Omental fat pad (tissue), 4 donors: ENCODE results near the gene FGF3. TPM values are rescaled to one million over a fixed set of nuclear protein-coding genes. Genes with fewer than 3 reads are reported as not detected.
"Not testable (repeated sequence)": the region's sequence is repeated elsewhere in the genome, so short reads cannot be mapped to it uniquely, and the experiment has no call there.

Source experiments
- ATAC-seq: fragments of 150-250 bp; one replicate; pipeline ENCODE4 v1.9.1; 2016; ENCODE audit warnings: mild to moderate bottlenecking, moderate library complexity; ENCODE audit not compliant: low FRiP score
- DNase-seq: peaks from one replicate; pipeline ENCODE4 v3.0.0-alpha.2; 2019; ENCODE audit warnings: low spot score
- total RNA-seq, 4 donors: library from RNA; depleted of rRNA; stranded (reverse); fragments of >200 nt; gene quantifications; one replicate each; pipeline ENCODE4 v1.1.0, GENCODE V29; 2016
- TF ChIP-seq, protein P1 (sequence below), 3 donors: fragments of 450-650 bp; IDR thresholded peaks; one replicate each; pipeline ENCODE4 v1.5.1; 2016 to 2017; ENCODE audit warnings: antibody characterized with exemption in 3 of 3, mild to moderate bottlenecking in 3 of 3, moderate library complexity in 2 of 3

FGF3 gene
- total RNA-seq, 4 donors from 2014 or later, result not detected

DNA sequence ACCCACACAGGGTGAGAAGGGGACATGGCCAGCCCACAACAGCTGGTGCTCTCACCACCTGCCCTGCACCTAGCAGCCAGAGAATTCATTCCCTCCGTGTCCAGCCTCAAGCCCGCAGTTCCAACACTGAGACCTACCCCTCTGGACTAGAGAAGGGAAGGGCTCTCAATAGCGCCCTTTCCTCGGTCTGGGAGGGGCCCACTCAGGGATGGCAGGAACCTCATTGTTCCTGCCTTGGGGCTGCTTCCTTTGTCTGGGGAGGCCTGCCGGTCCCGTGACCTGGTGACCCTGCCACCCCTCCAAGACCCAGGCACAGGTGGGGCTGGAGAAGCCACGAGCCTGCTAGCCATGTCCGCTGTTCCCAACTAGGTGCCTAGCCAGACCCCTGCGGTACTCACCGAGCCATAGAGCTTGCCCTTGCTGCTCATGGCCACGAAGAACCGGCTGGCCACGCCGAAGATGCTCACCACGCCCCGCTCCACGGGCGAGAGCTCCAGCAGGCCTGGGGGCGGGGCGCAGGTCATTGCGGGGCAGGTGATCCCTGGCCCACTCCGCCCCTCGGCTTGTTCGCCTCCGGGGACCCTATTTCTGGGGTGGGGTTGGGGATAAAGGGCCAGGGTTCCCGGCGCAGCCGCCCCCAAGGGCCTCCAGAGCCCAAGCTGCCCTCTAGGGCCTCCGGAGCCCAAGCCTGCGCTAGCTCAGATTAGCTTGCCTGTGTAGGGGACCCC, 45.4 kb downstream of the FGF3 start:
- DNase-seq (no peak), ATAC-seq (no peak)
- TF ChIP-seq, protein P1, sequence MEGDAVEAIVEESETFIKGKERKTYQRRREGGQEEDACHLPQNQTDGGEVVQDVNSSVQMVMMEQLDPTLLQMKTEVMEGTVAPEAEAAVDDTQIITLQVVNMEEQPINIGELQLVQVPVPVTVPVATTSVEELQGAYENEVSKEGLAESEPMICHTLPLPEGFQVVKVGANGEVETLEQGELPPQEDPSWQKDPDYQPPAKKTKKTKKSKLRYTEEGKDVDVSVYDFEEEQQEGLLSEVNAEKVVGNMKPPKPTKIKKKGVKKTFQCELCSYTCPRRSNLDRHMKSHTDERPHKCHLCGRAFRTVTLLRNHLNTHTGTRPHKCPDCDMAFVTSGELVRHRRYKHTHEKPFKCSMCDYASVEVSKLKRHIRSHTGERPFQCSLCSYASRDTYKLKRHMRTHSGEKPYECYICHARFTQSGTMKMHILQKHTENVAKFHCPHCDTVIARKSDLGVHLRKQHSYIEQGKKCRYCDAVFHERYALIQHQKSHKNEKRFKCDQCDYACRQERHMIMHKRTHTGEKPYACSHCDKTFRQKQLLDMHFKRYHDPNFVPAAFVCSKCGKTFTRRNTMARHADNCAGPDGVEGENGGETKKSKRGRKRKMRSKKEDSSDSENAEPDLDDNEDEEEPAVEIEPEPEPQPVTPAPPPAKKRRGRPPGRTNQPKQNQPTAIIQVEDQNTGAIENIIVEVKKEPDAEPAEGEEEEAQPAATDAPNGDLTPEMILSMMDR (IDR thresholded peaks at IDR 0.05), result no peak

DNA sequence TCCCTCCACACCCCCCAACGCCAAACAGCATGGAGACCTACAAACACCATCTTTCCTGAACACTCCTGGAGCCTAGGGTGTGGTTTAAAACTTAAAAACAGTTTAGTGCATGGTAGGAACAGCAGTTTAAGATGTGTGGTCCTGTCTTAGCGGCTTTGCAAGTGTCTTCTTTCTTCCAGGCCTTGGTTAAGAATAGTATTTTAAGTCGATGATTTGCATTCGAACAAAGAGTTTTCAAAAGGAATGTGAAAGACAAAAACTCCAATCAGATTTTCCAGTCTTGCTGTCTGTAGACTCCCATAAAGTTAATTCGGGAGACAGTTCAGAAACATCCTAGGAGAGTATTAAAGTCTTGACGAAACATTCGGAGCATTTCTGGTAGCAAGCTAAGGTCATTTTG, 47.8 kb downstream of the FGF3 start:
- TF ChIP-seq, protein P1 (IDR thresholded peaks at IDR 0.05), result no peak
- ATAC-seq (no peak), DNase-seq (no peak)

DNA sequence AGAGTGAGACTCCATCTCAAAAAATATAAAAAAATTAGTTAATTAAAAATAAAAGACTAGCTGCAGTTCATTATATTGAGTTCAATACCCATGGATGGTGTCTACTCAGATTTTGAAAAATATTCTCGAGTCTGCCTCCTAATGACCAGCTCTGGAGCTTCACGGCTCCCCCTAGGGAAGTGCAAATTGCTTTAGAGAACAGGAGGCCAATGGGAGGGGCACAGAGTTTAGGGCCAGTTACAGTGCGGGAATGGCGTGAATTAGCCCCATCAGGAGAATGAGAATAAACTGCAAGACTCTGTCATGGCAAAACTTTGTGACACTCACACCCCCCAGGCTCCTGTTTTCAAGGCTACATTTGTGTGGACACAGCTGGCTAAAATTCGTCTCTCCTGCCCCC, 48.7 kb downstream of the FGF3 start:
- DNase-seq (no peak), ATAC-seq (no peak)
- TF ChIP-seq, protein P1 (IDR thresholded peaks at IDR 0.05), result no peak

DNA sequence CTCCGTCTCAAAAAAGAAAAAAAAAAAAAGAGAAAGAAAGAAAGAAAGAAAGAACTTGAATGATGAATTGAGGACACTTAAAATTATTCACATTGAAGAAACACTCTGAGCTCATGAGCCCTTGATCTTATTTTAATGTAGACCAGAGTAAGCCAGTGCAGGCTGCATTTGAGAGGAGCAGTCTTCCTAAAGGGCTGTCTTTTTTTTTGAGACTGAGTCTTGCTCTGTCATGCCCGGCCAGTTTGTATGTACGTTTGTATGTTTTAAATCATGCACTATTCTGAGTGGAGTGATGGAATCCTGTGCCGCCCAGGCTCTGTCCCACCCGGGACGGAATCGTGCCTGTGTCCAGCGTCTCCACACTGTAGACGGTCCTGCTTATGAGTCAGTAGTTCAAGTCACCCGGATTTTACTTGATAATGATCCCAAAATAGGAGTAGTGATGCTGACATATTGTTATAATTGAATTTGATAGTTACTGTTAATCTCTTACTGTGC, 53.7 kb downstream of the FGF3 start:
- DNase-seq (no peak), ATAC-seq (no peak)
- TF ChIP-seq, protein P1 (IDR thresholded peaks at IDR 0.05), result no peak

DNA sequence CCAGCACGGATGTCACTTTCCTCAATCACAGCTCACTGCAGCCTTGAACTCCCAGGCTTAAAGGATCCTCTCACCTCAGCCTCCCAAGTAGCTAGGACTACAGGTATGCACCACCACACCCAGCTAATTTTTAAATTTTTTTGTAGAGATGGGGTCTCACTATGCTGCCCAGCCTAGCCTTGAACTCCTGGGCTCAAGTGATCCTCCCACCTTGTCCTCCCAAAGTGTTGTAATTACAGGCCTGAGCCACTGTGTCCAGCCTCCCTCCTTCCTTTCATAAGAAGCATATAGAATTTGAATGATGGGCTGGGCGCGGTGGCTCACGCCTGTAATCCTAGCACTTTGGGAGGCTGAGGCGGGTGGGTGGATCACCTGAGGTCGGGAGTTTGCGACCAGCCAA, 54.3 kb downstream of the FGF3 start:
- DNase-seq, ATAC-seq: not testable (repeated sequence)

DNA sequence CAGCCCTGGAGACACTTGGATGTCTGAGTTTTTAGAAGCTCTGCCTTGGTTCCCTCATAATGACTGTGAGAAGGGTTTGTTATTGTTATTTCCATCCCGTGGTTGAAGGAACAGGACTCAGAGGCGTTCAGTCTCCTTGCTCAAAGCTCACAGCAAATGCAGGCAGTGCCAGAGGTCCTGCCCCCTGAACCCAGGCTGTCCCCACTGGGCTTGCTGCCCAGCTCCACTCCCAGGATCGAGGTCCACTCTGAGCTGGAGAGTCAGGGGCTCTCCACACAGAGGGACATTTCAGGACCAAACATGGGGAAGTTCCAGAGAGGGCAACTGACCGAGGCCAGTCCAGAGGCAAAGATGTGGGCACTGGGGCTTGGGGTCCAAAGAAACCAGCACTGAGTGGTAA, 58.9 kb downstream of the FGF3 start:
- no peak for DNase-seq
- TF ChIP-seq, protein P1 (IDR thresholded peaks at IDR 0.05), result no peak
- no peak for ATAC-seq

Other genes starting within 250 kb of the FGF3 start
- 100 to 1,000 TPM in 1 of 4 donors, 10 to 100 TPM in 3; 40.3 to 216 (median 58.2) TPM for gene CCND1, start 178.3 kb downstream of the FGF3 start, total RNA-seq
- gene LTO1, start 144.1 kb downstream of the FGF3 start, total RNA-seq, result 10 to 100 TPM in 3 of 4 donors, 1 to 10 TPM in 1; 9.9 to 27.3 (median 20.6) TPM
- gene FGF19, start 115.4 kb downstream of the FGF3 start, total RNA-seq, result not detected
- gene FGF4, start 44.1 kb downstream of the FGF3 start, total RNA-seq, result not detected